IgD-negative memory B cell (primary cell): Measurements from ENCODE around the gene CERS6. TPM values are rescaled to one million over a fixed set of nuclear protein-coding genes. Genes with fewer than 3 reads are reported as not detected.

ENCODE experiments used
- H3K27ac Mint-ChIP-seq, 3 donors: one replicate each; pipeline ENCODE4 v1.8.0; 2020 to 2022; ENCODE audit warnings: mild to moderate bottlenecking in 3 of 3, mixed read lengths in 3 of 3, moderate library complexity in 1 of 3
- H3K27me3 Mint-ChIP-seq: one replicate; pipeline ENCODE4 v1.8.0; 2021; ENCODE audit warnings: mixed read lengths
- H3K36me3 Mint-ChIP-seq: one replicate; pipeline ENCODE4 v1.8.0; 2020; ENCODE audit warnings: mild to moderate bottlenecking, mixed read lengths
- H3K4me1 Mint-ChIP-seq, 3 donors: one replicate each; pipeline ENCODE4 v1.8.0; 2020 to 2022; ENCODE audit warnings: mixed read lengths in 3 of 3, mild to moderate bottlenecking in 1 of 3
- H3K4me3 Mint-ChIP-seq, 4 donors: one replicate each; pipeline ENCODE4 v1.8.0; 2020 to 2022; ENCODE audit warnings: mild to moderate bottlenecking in 4 of 4, mixed read lengths in 4 of 4, moderate library complexity in 3 of 4
- H3K9me3 Mint-ChIP-seq, 3 donors: one replicate each; pipeline ENCODE4 v1.8.0; 2020 to 2021; ENCODE audit warnings: mixed read lengths in 3 of 3, mild to moderate bottlenecking in 1 of 3
- polyA plus RNA-seq: library from polyadenylated mRNA; unstranded; fragments of 300-500 nt; fragmentation: Illumina TruSeq; gene quantifications from one replicate; pipeline ENCODE4 v1.2.3, GENCODE V29; 2021

CERS6 gene
- polyA plus RNA-seq, 1 donor from 2014 or later = 2.7 TPM

GRCh38 chr2:168534926-168535325, 78.9 kb downstream of the CERS6 start:
- Mint-ChIP-seq H3K36me3 (peaks cover 2% of the 10 kb centered on the region), H3K9me3 (peaks cover 4 to 12% (median 6%) of the 10 kb centered on the region in 3 donors), H3K27ac (no peak overlapping the region), H3K4me1 (peaks cover 25 to 40% (median 31%) of the 10 kb centered on the region in 3 donors), H3K27me3 (no peaks in the 10 kb centered on the region), H3K4me3 (no peak overlapping the region)

GRCh38 chr2:168536925-168537466, 80.9 kb downstream of the CERS6 start:
- H3K27me3 Mint-ChIP-seq = no peaks in the 10 kb centered on the region
- H3K9me3 Mint-ChIP-seq = peaks cover 13 to 23% (median 15%) of the 10 kb centered on the region in 3 donors
- no peak overlapping the region for H3K4me3 Mint-ChIP-seq
- peaks cover 16 to 27% (median 17%) of the 10 kb centered on the region in 3 donors for H3K4me1 Mint-ChIP-seq
- no peak overlapping the region for H3K27ac Mint-ChIP-seq
- peaks cover 4% of the 10 kb centered on the region for H3K36me3 Mint-ChIP-seq

- Mint-ChIP-seq H3K27ac (no peak overlapping the region), H3K36me3 (peaks cover 4% of the 10 kb centered on the region), H3K4me3 (no peak overlapping the region), H3K4me1 (peaks cover 10 to 19% (median 14%) of the 10 kb centered on the region in 3 donors), H3K9me3 (peaks cover 13 to 23% (median 15%) of the 10 kb centered on the region in 3 donors), H3K27me3 (no peaks in the 10 kb centered on the region)
Observed at GRCh38 chr2:168538133-168538532, 82.1 kb downstream of the CERS6 start.

GRCh38 chr2:168538534-168538933, 82.5 kb downstream of the CERS6 start:
- H3K4me1 Mint-ChIP-seq = peaks cover 7 to 15% (median 10%) of the 10 kb centered on the region in 3 donors
- H3K36me3 Mint-ChIP-seq = peaks cover 4% of the 10 kb centered on the region

GRCh38 chr2:168539945-168540344, 83.9 kb downstream of the CERS6 start:
- H3K27ac Mint-ChIP-seq = no peak overlapping the region
- H3K36me3 Mint-ChIP-seq = peaks cover 4% of the 10 kb centered on the region

More at GRCh38 chr2:168538534-168538933, 82.5 kb downstream of the CERS6 start:
- peaks cover 13 to 23% (median 15%) of the 10 kb centered on the region in 3 donors for H3K9me3 Mint-ChIP-seq
- H3K4me3 Mint-ChIP-seq = no peak overlapping the region
- H3K27me3 Mint-ChIP-seq = no peaks in the 10 kb centered on the region
- no peak overlapping the region for H3K27ac Mint-ChIP-seq

GRCh38 chr2:168541858-168542257, 85.8 kb downstream of the CERS6 start:
- Mint-ChIP-seq H3K4me3 (no peak overlapping the region), H3K27me3 (no peaks in the 10 kb centered on the region), H3K36me3 (peaks cover 4% of the 10 kb centered on the region), H3K9me3 (peaks cover 13 to 23% (median 18%) of the 10 kb centered on the region in 3 donors), H3K27ac (no peak overlapping the region), H3K4me1 (peaks cover 0 to 6% (median 3%) of the 10 kb centered on the region in 3 donors)

More at GRCh38 chr2:168539945-168540344, 83.9 kb downstream of the CERS6 start:
- Mint-ChIP-seq H3K4me1 (peaks cover 0 to 6% (median 4%) of the 10 kb centered on the region in 3 donors), H3K4me3 (no peak overlapping the region), H3K9me3 (peaks cover 13 to 23% (median 15%) of the 10 kb centered on the region in 3 donors), H3K27me3 (no peaks in the 10 kb centered on the region)

GRCh38 chr2:168543037-168543436, 87.0 kb downstream of the CERS6 start:
- Mint-ChIP-seq H3K4me1 (peaks cover 0 to 3% (median under 1%) of the 10 kb centered on the region in 3 donors), H3K27ac (no peak overlapping the region), H3K4me3 (no peak overlapping the region), H3K9me3 (peaks cover 13 to 20% (median 18%) of the 10 kb centered on the region in 3 donors), H3K27me3 (no peaks in the 10 kb centered on the region), H3K36me3 (peaks cover 5% of the 10 kb centered on the region)

- peaks cover 4% of the 10 kb centered on the region for H3K36me3 Mint-ChIP-seq
- no peaks in the 10 kb centered on the region for H3K27me3 Mint-ChIP-seq
- H3K9me3 Mint-ChIP-seq = peaks cover 13 to 18% (median 17%) of the 10 kb centered on the region in 3 donors
- H3K4me1 Mint-ChIP-seq = peaks cover 0 to 3% (median 0%) of the 10 kb centered on the region in 3 donors
- no peak overlapping the region for H3K27ac Mint-ChIP-seq
- no peak overlapping the region for H3K4me3 Mint-ChIP-seq
Observed at GRCh38 chr2:168543935-168544334, 87.9 kb downstream of the CERS6 start.

- Mint-ChIP-seq H3K4me1 (peaks cover 0 to 5% (median 0%) of the 10 kb centered on the region in 3 donors), H3K27ac (peak overlapping the region in 1 of 3 donors; percentile 6), H3K9me3 (peaks cover 3 to 10% (median 7%) of the 10 kb centered on the region in 3 donors), H3K36me3 (peaks cover 6% of the 10 kb centered on the region), H3K4me3 (no peak overlapping the region), H3K27me3 (no peaks in the 10 kb centered on the region)
Observed at GRCh38 chr2:168545439-168546082, 89.5 kb downstream of the CERS6 start.

- H3K36me3 Mint-ChIP-seq = peaks cover 6% of the 10 kb centered on the region
- H3K27ac Mint-ChIP-seq = no peak overlapping the region
- H3K4me1 Mint-ChIP-seq = peaks cover 7 to 20% (median 12%) of the 10 kb centered on the region in 3 donors
- peaks cover 0 to 3% (median 0%) of the 10 kb centered on the region in 3 donors for H3K9me3 Mint-ChIP-seq
- no peaks in the 10 kb centered on the region for H3K27me3 Mint-ChIP-seq
- H3K4me3 Mint-ChIP-seq = no peak overlapping the region
Observed at GRCh38 chr2:168550670-168551069, 94.6 kb downstream of the CERS6 start.

GRCh38 chr2:168552450-168552856, 96.4 kb downstream of the CERS6 start:
- Mint-ChIP-seq H3K9me3 (peaks cover 0 to 2% (median 0%) of the 10 kb centered on the region in 3 donors), H3K4me1 (peaks cover 7 to 19% (median 12%) of the 10 kb centered on the region in 3 donors), H3K27ac (peak overlapping the region in 1 of 3 donors; percentile 31), H3K27me3 (no peaks in the 10 kb centered on the region), H3K36me3 (peaks cover 6% of the 10 kb centered on the region), H3K4me3 (no peak overlapping the region)

GRCh38 chr2:168555283-168555682, 99.2 kb downstream of the CERS6 start:
- no peak overlapping the region for H3K4me3 Mint-ChIP-seq
- H3K9me3 Mint-ChIP-seq = peaks cover 0 to 6% (median 0%) of the 10 kb centered on the region in 3 donors
- H3K36me3 Mint-ChIP-seq = peaks cover 2% of the 10 kb centered on the region
- peaks cover 12 to 17% (median 15%) of the 10 kb centered on the region in 3 donors for H3K4me1 Mint-ChIP-seq
- no peak overlapping the region for H3K27ac Mint-ChIP-seq
- no peaks in the 10 kb centered on the region for H3K27me3 Mint-ChIP-seq

GRCh38 chr2:168559187-168559586, 103.1 kb downstream of the CERS6 start:
- no peaks in the 10 kb centered on the region for H3K27me3 Mint-ChIP-seq
- peaks cover 3 to 5% (median 5%) of the 10 kb centered on the region in 3 donors for H3K4me1 Mint-ChIP-seq
- H3K27ac Mint-ChIP-seq = no peak overlapping the region
- H3K36me3 Mint-ChIP-seq = peaks cover 8% of the 10 kb centered on the region
- H3K9me3 Mint-ChIP-seq = peaks cover 0 to 6% (median 0%) of the 10 kb centered on the region in 3 donors
- H3K4me3 Mint-ChIP-seq = peak overlapping the region in 1 of 4 donors; percentile 25

- H3K36me3 Mint-ChIP-seq = peaks cover 8% of the 10 kb centered on the region
- H3K4me3 Mint-ChIP-seq = no peak overlapping the region
- H3K9me3 Mint-ChIP-seq = peaks cover 0 to 6% (median 0%) of the 10 kb centered on the region in 3 donors
- no peak overlapping the region for H3K27ac Mint-ChIP-seq
- peaks cover 4 to 6% (median 5%) of the 10 kb centered on the region in 3 donors for H3K4me1 Mint-ChIP-seq
- no peaks in the 10 kb centered on the region for H3K27me3 Mint-ChIP-seq
Observed at GRCh38 chr2:168560817-168561499, 104.9 kb downstream of the CERS6 start.

GRCh38 chr2:168561991-168562390, 105.9 kb downstream of the CERS6 start:
- Mint-ChIP-seq H3K27ac (peak overlapping the region in 1 of 3 donors; percentile 55), H3K27me3 (no peaks in the 10 kb centered on the region), H3K4me3 (no peak overlapping the region), H3K36me3 (peaks cover 8% of the 10 kb centered on the region), H3K4me1 (peaks cover 4 to 6% (median 5%) of the 10 kb centered on the region in 3 donors), H3K9me3 (peaks cover 0 to 6% (median 0%) of the 10 kb centered on the region in 3 donors)
